ENCODE measurements around the gene CLDN6.
A peak's percentile ranks its signal among the peaks of the same experiment; 100 is the strongest.

CLDN6 gene

GRCh38 chr16:3003582-3004270, 14.3 kb downstream of the CLDN6 start:
- H3K36me3 ChIP-seq = peaks cover 30% of the 10 kb centered on the region
- H3K27ac ChIP-seq = peak overlapping the region; percentile 98
- TF ChIP-seq CTCF (IDR thresholded peaks at IDR 0.05) = peak; percentile 84
- H3K9me3 ChIP-seq = no peaks in the 10 kb centered on the region
- H3K4me3 ChIP-seq (ENCODE audit: low read depth in 1 of 2, low read length in 1 of 2) = peak overlapping the region; percentile 30 to 66
- H3K4me1 ChIP-seq (ENCODE audit: control insufficient read depth in 1 of 2, insufficient read depth in 1 of 2, low read depth in 1 of 2, low read length in 1 of 2) = peaks cover 40 to 43% of the 10 kb centered on the region in 2 experiments
- H3K27me3 ChIP-seq = no peaks in the 10 kb centered on the region

GRCh38 chr16:3001316-3001715, 16.7 kb downstream of the CLDN6 start:
- H3K36me3 ChIP-seq = peaks cover 31% of the 10 kb centered on the region
- no peak overlapping the region for H3K4me3 ChIP-seq (ENCODE audit: low read depth in 1 of 2, low read length in 1 of 2)
- no peaks in the 10 kb centered on the region for H3K9me3 ChIP-seq
- H3K27ac ChIP-seq = no peak overlapping the region
- TF ChIP-seq CTCF (IDR thresholded peaks at IDR 0.05) = no peak
- H3K4me1 ChIP-seq (ENCODE audit: control insufficient read depth in 1 of 2, insufficient read depth in 1 of 2, low read depth in 1 of 2, low read length in 1 of 2) = peaks cover 19% of the 10 kb centered on the region in 2 experiments
- H3K27me3 ChIP-seq = no peaks in the 10 kb centered on the region

DNA sequence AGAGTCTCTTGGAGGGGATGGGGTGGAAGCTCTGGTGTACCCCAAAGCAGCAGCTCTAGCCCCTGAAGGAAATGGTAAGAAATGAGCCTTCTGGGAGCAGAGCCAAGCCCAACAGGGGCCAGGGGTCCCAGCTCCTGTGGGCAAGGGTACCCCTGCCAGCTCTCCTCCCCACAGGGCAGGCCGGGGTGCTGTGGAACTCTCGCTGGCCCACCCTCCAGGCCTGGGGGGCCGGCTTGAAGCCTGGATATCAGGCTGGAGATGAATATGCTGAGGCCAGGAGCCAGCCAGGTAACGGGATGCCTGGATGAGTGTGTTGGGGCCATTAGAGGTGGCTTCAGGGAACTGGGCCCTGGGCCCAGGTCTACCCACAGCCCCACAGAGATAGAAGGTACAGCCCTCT, 17.4 kb downstream of the CLDN6 start:
- Histone ChIP-seq H3K4me3 (ENCODE audit: low read depth in 1 of 2, low read length in 1 of 2) (no peak overlapping the region), H3K27me3 (no peaks in the 10 kb centered on the region), H3K9me3 (no peaks in the 10 kb centered on the region), H3K36me3 (peaks cover 31% of the 10 kb centered on the region), H3K27ac (no peak overlapping the region), H3K4me1 (ENCODE audit: control insufficient read depth in 1 of 2, insufficient read depth in 1 of 2, low read depth in 1 of 2, low read length in 1 of 2) (peaks cover 11 to 12% of the 10 kb centered on the region in 2 experiments)
- TF ChIP-seq CTCF (IDR thresholded peaks at IDR 0.05) = no peak

DNA sequence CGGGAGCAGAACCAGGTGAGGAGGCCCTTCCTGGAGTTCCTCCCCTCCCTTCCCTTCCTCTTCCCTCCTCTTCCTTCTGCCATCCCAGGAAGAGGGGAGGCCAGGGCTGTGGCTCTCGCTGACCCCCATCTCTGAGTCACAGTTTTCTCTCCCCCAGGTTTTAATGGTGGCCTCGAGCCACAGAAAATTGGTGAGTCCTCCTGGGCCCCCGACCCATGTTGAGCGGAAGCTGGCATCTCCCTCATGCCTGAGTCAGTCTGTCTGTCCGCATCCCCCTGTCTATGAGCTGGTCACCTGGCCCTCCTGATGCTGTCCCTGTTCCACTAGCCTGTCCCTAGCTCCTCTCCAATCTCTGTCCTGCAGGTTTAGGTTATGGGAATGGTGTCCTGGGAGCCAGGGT, 18.1 kb downstream of the CLDN6 start:
- peaks cover 5 to 8% of the 10 kb centered on the region in 2 experiments for H3K4me1 ChIP-seq (ENCODE audit: control insufficient read depth in 1 of 2, insufficient read depth in 1 of 2, low read depth in 1 of 2, low read length in 1 of 2)
- no peaks in the 10 kb centered on the region for H3K27me3 ChIP-seq
- no peak for TF ChIP-seq CTCF (IDR thresholded peaks at IDR 0.05)
- no peak overlapping the region for H3K27ac ChIP-seq
- H3K36me3 ChIP-seq = peaks cover 31% of the 10 kb centered on the region
- H3K4me3 ChIP-seq (ENCODE audit: low read depth in 1 of 2, low read length in 1 of 2) = no peak overlapping the region
- no peaks in the 10 kb centered on the region for H3K9me3 ChIP-seq

GRCh38 chr16:2996298-2996697, 21.7 kb downstream of the CLDN6 start:
- peaks cover 19% of the 10 kb centered on the region for H3K36me3 ChIP-seq
- no peak overlapping the region for H3K4me3 ChIP-seq (ENCODE audit: low read depth in 1 of 2, low read length in 1 of 2)
- H3K27ac ChIP-seq = no peak overlapping the region
- H3K4me1 ChIP-seq (ENCODE audit: control insufficient read depth in 1 of 2, insufficient read depth in 1 of 2, low read depth in 1 of 2, low read length in 1 of 2) = no peaks in the 10 kb centered on the region
- no peaks in the 10 kb centered on the region for H3K27me3 ChIP-seq
- no peak for TF ChIP-seq CTCF (IDR thresholded peaks at IDR 0.05)
- H3K9me3 ChIP-seq = no peaks in the 10 kb centered on the region
